ENCODE data around the gene DDX24.

DDX24 gene

DNA sequence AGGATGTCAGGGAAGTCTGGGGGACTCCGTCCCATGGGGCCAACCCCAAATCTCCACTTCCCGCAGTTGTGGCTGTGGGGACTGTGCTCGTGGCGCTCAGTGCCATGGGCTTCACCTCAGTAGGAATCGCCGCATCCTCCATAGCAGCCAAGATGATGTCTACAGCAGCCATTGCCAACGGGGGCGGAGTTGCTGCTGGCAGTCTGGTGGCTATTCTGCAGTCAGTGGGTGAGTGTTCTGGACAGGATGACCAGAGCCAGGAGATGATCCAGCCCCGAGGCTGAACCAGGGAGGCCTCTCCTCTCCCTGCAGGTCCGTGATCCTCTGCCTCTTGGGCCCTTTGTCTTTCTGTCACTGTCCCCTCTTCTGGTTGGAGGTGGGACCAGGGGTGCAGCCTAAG, 20.7 kb upstream of the DDX24 start:
- no peak for DNase-seq (ENCODE audit: low read depth)
- TF ChIP-seq, protein P1, sequence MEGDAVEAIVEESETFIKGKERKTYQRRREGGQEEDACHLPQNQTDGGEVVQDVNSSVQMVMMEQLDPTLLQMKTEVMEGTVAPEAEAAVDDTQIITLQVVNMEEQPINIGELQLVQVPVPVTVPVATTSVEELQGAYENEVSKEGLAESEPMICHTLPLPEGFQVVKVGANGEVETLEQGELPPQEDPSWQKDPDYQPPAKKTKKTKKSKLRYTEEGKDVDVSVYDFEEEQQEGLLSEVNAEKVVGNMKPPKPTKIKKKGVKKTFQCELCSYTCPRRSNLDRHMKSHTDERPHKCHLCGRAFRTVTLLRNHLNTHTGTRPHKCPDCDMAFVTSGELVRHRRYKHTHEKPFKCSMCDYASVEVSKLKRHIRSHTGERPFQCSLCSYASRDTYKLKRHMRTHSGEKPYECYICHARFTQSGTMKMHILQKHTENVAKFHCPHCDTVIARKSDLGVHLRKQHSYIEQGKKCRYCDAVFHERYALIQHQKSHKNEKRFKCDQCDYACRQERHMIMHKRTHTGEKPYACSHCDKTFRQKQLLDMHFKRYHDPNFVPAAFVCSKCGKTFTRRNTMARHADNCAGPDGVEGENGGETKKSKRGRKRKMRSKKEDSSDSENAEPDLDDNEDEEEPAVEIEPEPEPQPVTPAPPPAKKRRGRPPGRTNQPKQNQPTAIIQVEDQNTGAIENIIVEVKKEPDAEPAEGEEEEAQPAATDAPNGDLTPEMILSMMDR (IDR thresholded peaks at IDR 0.05; ENCODE audit: control insufficient read depth, extremely low read depth, insufficient read depth): no peak
- H3K4me3 ChIP-seq (ENCODE audit: low read depth, low read length): no peak overlapping the region

DNA sequence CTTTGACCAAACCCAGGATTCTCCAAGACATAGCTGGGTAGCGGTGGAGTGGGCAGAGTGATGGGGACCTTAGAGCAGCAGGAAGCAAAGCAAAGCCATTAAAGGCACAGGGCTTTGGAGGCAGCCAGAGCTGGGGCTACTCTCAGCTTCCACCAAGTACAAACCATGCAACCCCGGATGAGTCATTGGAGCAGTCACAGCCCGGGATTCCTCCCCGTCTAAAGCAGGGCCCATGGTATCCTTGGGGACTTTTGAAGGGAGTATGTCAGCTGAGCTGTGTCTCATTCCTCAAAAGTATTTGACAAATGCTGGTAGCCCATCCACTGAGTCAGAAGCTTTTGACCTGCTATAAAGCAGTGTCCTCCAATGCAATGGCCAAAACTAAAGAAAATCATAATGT, 19.8 kb upstream of the DDX24 start:
- no peak for DNase-seq (ENCODE audit: low read depth)
- H3K4me3 ChIP-seq (ENCODE audit: low read depth, low read length): no peak overlapping the region
- TF ChIP-seq, protein P1 (IDR thresholded peaks at IDR 0.05; ENCODE audit: control insufficient read depth, extremely low read depth, insufficient read depth): no peak

DNA sequence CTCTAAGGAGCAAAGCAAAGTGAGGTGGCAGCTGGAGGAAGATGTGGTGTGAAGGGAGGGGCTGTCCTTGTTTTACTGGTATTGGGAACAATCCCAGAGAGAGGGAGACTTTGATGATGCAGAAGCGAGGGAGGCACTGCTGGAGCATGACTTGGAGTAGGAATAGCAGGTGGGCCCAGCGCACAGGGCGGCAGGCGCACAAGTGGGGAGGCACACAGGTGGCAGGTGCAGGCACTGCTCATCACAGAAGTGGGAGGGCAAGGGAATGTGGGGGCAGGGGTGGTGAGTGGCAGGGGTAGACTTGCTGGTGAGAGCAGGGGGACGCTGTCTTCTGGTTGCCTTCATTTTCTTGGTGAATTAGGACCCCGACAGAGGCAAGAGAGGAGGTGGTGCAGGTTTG, 18.0 kb upstream of the DDX24 start:
- H3K4me3 ChIP-seq (ENCODE audit: low read depth, low read length): no peak overlapping the region
- TF ChIP-seq, protein P1 (IDR thresholded peaks at IDR 0.05; ENCODE audit: control insufficient read depth, extremely low read depth, insufficient read depth): no peak
- DNase-seq (ENCODE audit: low read depth): no peak

DNA sequence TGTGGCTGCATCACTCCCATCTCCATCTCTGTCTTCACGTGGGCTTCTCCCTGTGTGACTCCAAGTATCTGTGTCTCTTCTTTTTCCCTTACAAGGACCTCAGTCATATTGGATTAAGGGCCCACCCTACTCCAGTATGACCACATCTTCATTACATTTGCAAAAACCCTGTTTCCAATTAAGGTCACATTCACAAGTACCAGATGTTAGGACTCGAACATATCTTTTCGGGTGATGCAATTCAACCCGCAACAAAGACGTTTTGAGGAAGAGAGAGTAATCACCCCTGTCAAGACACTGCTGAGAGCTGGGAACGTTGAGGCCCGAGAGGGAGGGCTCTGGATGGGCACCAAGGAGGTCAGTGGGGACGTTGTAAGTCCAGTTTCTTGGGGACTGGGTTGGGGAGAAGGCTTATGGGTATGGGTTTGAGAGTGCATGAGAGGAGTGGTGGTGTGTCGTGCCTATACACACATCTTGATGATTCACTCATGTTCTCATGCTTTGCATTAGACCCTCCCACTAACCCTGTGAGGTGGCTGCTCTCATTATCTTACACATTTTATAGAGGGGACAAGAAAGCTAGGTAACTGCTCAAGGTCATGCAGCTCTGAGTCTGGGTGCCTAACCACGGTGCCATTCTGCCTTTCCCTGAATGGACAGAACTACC, 17.5 kb upstream of the DDX24 start:
- H3K4me3 ChIP-seq (ENCODE audit: low read depth, low read length): no peak overlapping the region
- DNase-seq (ENCODE audit: low read depth): no peak
- TF ChIP-seq, protein P1 (IDR thresholded peaks at IDR 0.05; ENCODE audit: control insufficient read depth, extremely low read depth, insufficient read depth): no peak

DNA sequence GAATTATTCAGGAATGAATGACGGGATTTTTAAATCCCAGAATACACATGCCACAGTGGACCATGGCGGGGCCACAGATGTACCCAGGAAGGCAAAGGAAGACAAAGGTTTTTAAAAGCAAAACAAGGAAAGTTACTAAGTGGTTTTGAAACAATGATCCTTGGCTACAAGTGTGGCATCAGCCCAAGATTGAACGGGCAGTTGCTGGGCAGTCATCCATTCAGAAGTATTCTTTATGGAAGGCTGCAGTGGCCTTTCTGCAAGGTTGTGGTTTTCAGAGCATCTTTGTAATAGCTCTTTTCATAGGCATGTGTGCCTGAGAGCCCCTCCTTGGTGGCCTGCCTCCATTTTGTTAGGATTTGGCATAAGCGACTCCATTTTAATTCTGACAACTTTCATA, 16.1 kb upstream of the DDX24 start:
- H3K4me3 ChIP-seq (ENCODE audit: low read depth, low read length): no peak overlapping the region
- TF ChIP-seq, protein P1 (IDR thresholded peaks at IDR 0.05; ENCODE audit: control insufficient read depth, extremely low read depth, insufficient read depth): no peak
- no peak for DNase-seq (ENCODE audit: low read depth)

DNA sequence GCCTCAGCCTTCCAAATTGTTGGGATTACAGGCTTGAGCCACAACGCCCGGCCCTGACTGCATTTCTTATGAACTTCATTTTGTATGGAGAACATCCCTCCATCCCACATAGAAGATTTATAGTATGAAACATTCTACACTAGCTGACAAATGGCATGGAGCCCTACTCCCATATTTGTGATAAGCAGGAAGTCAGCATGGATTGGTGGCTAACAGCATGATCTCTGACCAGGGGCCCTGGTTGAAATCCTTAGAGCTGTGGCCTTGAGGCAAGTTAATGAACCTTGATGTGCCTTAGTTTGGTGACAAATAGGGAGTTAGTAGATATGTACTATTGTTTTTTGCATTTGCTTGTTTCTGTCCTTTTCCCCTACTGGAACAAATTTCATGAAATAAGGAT, 12.4 kb upstream of the DDX24 start:
- TF ChIP-seq, protein P1 (IDR thresholded peaks at IDR 0.05; ENCODE audit: control insufficient read depth, extremely low read depth, insufficient read depth): no peak
- DNase-seq (ENCODE audit: low read depth): no peak
- H3K4me3 ChIP-seq (ENCODE audit: low read depth, low read length): no peak overlapping the region

DNA sequence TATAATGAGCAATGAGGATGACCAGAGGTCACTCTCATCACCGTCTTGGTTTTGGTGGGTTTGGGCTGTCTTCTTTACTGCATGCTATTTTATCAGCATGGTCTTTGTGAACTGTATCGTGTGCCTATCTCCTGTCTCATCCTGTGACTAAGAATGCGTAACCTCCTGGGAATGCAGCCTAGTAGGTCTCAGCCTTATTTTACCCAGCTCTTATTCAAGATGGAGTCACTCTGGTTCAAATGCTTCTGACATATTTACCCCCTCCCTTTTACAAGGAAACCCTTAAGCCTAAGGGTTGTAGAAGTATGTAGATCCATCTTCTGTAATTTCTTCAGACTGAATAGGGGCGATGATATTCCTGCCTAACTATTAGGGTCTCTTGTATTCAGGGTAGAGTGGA, 8.5 kb upstream of the DDX24 start:
- TF ChIP-seq, protein P1 (IDR thresholded peaks at IDR 0.05; ENCODE audit: control insufficient read depth, extremely low read depth, insufficient read depth): no peak
- no peak for DNase-seq (ENCODE audit: low read depth)

More for the DNA sequence above, 8.5 kb upstream of the DDX24 start:
- H3K4me3 ChIP-seq (ENCODE audit: low read depth, low read length): no peak overlapping the region

Data from LNCaP clone FGC (cell line).